K562 (cell line): ENCODE measurements around the gene EPHA2. TPM values are rescaled to one million over a fixed set of nuclear protein-coding genes. Genes with fewer than 3 reads are reported as not detected.

Experiments
- ARID1B ChIP-seq: fragments of 450-650 bp; IDR thresholded peaks from 2 replicates; pipeline ENCODE4 v1.6.1; 2016; ENCODE audit warnings: antibody characterized with exemption, mild to moderate bottlenecking, inconsistent platforms
- CAMTA2 ChIP-seq: fragments of 250-450 bp; sonication (Bioruptor Pico); conservative IDR thresholded peaks from 2 replicates; pipeline ENCODE4 v1.5.1; 2022
- DPF2 ChIP-seq: fragments of 450-650 bp; IDR thresholded peaks from 2 replicates; pipeline ENCODE4 v1.6.1; 2016
- FOXK2 ChIP-seq, 2 experiments: fragments of 450-650 bp; IDR thresholded peaks in 1 of 2; conservative IDR thresholded peaks in 1 of 2; 2 replicates each; pipeline ENCODE4 v1.6.1; 2016; ENCODE audit warnings: low read depth in 2 of 2, mild to moderate bottlenecking in 1 of 2
- FOXM1 ChIP-seq, 2 experiments: fragments of 450-650 bp in 1 of 2; sonication (generic) in 1 of 2; formaldehyde crosslinking in 1 of 2; IDR thresholded peaks; 2 replicates each; pipeline versions ENCODE4 v1.6.1 to v1.9.0; 2017 to 2022; ENCODE audit warnings: low read depth in 2 of 2, mild to moderate bottlenecking in 2 of 2, missing genetic modification reagents in 1 of 2, moderate library complexity in 1 of 2
- HDAC2 ChIP-seq: fragments of 450-650 bp; IDR thresholded peaks from 2 replicates; pipeline ENCODE4 v1.6.1; 2016; ENCODE audit warnings: mild to moderate bottlenecking
- JUN ChIP-seq, 2 experiments: sonication (generic) in 1 of 2; formaldehyde crosslinking in 1 of 2; IDR thresholded peaks; 2 replicates each; pipeline versions ENCODE4 v1.6.1 to v1.8.0; 2012 to 2022; ENCODE audit warnings: borderline replicate concordance in 2 of 2, mild to moderate bottlenecking in 2 of 2, improper control_type of control experiment in 1 of 2, low read depth in 1 of 2, low read length in 1 of 2, missing genetic modification reagents in 1 of 2
- KDM2B ChIP-seq: fragments of 250-450 bp; sonication (Bioruptor Pico); IDR thresholded peaks from 2 replicates; pipeline ENCODE4 v1.8.0; 2021; ENCODE audit warnings: mild to moderate bottlenecking, moderate library complexity
- LARP7 ChIP-seq: fragments of 450-650 bp; IDR thresholded peaks from 2 replicates; pipeline ENCODE4 v1.6.1; 2016
- MTA2 ChIP-seq: fragments of 450-650 bp; IDR thresholded peaks from 2 replicates; pipeline ENCODE4 v1.6.1; 2016; ENCODE audit warnings: low read depth
- PCBP2 ChIP-seq: fragments of 200-400 bp; formaldehyde crosslinking; IDR thresholded peaks from 2 replicates; pipeline ENCODE4 v1.6.1; 2018; ENCODE audit warnings: low read length, low read depth, mild to moderate bottlenecking, moderate library complexity; ENCODE audit not compliant: poor library complexity, severe bottlenecking
- PYGO2 ChIP-seq: fragments of 450-650 bp; IDR thresholded peaks from 2 replicates; pipeline ENCODE4 v1.6.1; 2016; ENCODE audit warnings: mild to moderate bottlenecking, missing genetic modification characterization, moderate library complexity, missing compliant biosample characterization
- RB1 ChIP-seq: fragments of 450-650 bp; IDR thresholded peaks from 2 replicates; pipeline ENCODE4 v1.6.1; 2017; ENCODE audit warnings: low read depth, mild to moderate bottlenecking
- SREBF1 ChIP-seq: fragments of 150-350 bp; IDR thresholded peaks from 2 replicates; pipeline ENCODE4 v1.6.1; 2014; ENCODE audit warnings: antibody characterized with exemption, low read depth, low read length, borderline replicate concordance
- SRSF9 ChIP-seq: fragments of 200-400 bp; formaldehyde crosslinking; IDR thresholded peaks from 2 replicates; pipeline ENCODE4 v1.6.1; 2017; ENCODE audit warnings: low read depth, low read length, borderline replicate concordance
- TBL1XR1 ChIP-seq, 2 experiments: IDR thresholded peaks; 2 replicates each; pipeline ENCODE4 v1.6.1; 2012; ENCODE audit warnings: improper control_type of control experiment in 2 of 2, low read length in 2 of 2, mild to moderate bottlenecking in 1 of 2
- TRIM24 ChIP-seq, 2 experiments: fragments of 450-650 bp; IDR thresholded peaks; 2 replicates each; pipeline ENCODE4 v1.6.1; 2016
- ZBTB1 ChIP-seq: sonication (generic); formaldehyde crosslinking; IDR thresholded peaks from 2 replicates; pipeline ENCODE4 v1.8.1; 2023; ENCODE audit warnings: missing genetic modification reagents, low read depth, mild to moderate bottlenecking, borderline replicate concordance
- ZFPM2 ChIP-seq: fragments of 250-450 bp; sonication (Bioruptor Pico); IDR thresholded peaks from 2 replicates; pipeline ENCODE4 v1.5.1; 2022; ENCODE audit warnings: mild to moderate bottlenecking
- ZKSCAN1 ChIP-seq: fragments of 150-350 bp; IDR thresholded peaks from 2 replicates; pipeline ENCODE4 v1.6.1; 2016; ENCODE audit warnings: low read depth, low read length
- ZNF12 ChIP-seq: sonication (generic); formaldehyde crosslinking; IDR thresholded peaks from 2 replicates; pipeline ENCODE4 v1.4.0; 2020; ENCODE audit warnings: mild to moderate bottlenecking, missing genetic modification reagents
- ZNF133 ChIP-seq: fragments of 250-450 bp; sonication (Bioruptor Pico); IDR thresholded peaks from 2 replicates; pipeline ENCODE4 v1.4.0; 2020; ENCODE audit warnings: mild to moderate bottlenecking
- ZNF24 ChIP-seq: fragments of 450-650 bp; IDR thresholded peaks from 2 replicates; pipeline ENCODE4 v1.6.1; 2016
- ZNF583 ChIP-seq: fragments of 250-450 bp; sonication (Bioruptor Pico); IDR thresholded peaks from 2 replicates; pipeline ENCODE4 v1.4.0; 2020
- polyA plus RNA-seq, 8 experiments: library from polyadenylated mRNA; depleted of rRNA in 4 of 8; stranded (reverse) in 5 of 8; unstranded in 3 of 8; fragments of >200 nt; fragmentation: Nextera tagmentation in 2 of 8; fragmentation: Illumina TruSeq in 1 of 8; extraction: Ambion mirVana in 2 of 8; extraction: Trizol in 1 of 8; gene quantifications; 2 replicates each; pipeline versions ENCODE4 v1.2.1 to v1.2.3, GENCODE V29; 2011 to 2014; ENCODE audit warnings: inconsistent platforms in 1 of 8, missing spikeins in 1 of 8
- total RNA-seq, 7 experiments: library from RNA; depleted of rRNA in 6 of 7; stranded (reverse); fragments of >200 nt in 6 of 7; fragmentation: Illumina TruSeq in 2 of 7; extraction: Trizol in 2 of 7; gene quantifications; 2 replicates each; pipeline versions ENCODE4 v1.2.1 to v1.2.3, GENCODE V29; 2011 to 2021; ENCODE audit warnings: low replicate concordance in 1 of 7
- TF ChIP-seq, protein P1 (sequence below): fragments of 200-800 bp; sonication (Bioruptor generic); IDR thresholded peaks from 2 replicates; pipeline ENCODE4 v1.6.1; 2016; ENCODE audit warnings: missing genetic modification characterization, missing compliant biosample characterization
- TF ChIP-seq, protein P2 (sequence below): sonication (generic); formaldehyde crosslinking; IDR thresholded peaks from 2 replicates; pipeline ENCODE4 v1.8.0; 2022; ENCODE audit warnings: mild to moderate bottlenecking, missing genetic modification reagents

EPHA2 gene
- total and polyA plus RNA-seq, 9 of the 15 experiments (the other 6 are each of a cell fraction or from before 2014, with no cell fraction given): 0.04 to 0.40 (median 0.07) TPM; not detected in 4

DNA sequence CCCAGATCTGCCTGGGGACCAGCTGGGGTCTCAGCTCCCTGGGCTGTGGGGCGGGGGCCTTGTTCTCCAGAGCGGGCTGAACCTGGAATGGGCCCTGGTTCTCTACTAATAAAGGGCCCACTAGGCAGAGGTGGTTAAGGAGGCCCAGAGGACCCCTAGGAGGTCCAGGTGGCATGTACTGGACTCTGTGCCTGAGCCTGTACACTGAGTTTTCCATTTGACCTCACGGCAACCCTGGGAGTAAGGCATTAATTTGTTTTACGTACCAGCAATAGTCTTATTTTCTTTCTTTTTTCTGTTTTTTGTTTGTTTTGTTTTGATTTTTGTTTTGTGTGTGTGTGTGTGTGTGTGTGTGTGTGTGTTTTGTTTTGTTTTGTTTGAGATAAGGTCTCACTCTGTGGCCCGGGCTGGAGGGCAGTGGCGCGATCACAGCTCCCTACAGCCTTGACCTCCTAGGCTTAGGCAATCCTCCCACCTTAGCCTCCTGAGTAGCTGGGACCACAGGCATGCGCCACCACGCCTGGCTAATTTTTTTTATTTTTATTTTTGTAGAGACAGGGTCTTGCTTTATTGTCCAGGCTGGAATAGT is 62.9 kb downstream of the EPHA2 start (continued):
- TF ChIP-seq, protein P1, sequence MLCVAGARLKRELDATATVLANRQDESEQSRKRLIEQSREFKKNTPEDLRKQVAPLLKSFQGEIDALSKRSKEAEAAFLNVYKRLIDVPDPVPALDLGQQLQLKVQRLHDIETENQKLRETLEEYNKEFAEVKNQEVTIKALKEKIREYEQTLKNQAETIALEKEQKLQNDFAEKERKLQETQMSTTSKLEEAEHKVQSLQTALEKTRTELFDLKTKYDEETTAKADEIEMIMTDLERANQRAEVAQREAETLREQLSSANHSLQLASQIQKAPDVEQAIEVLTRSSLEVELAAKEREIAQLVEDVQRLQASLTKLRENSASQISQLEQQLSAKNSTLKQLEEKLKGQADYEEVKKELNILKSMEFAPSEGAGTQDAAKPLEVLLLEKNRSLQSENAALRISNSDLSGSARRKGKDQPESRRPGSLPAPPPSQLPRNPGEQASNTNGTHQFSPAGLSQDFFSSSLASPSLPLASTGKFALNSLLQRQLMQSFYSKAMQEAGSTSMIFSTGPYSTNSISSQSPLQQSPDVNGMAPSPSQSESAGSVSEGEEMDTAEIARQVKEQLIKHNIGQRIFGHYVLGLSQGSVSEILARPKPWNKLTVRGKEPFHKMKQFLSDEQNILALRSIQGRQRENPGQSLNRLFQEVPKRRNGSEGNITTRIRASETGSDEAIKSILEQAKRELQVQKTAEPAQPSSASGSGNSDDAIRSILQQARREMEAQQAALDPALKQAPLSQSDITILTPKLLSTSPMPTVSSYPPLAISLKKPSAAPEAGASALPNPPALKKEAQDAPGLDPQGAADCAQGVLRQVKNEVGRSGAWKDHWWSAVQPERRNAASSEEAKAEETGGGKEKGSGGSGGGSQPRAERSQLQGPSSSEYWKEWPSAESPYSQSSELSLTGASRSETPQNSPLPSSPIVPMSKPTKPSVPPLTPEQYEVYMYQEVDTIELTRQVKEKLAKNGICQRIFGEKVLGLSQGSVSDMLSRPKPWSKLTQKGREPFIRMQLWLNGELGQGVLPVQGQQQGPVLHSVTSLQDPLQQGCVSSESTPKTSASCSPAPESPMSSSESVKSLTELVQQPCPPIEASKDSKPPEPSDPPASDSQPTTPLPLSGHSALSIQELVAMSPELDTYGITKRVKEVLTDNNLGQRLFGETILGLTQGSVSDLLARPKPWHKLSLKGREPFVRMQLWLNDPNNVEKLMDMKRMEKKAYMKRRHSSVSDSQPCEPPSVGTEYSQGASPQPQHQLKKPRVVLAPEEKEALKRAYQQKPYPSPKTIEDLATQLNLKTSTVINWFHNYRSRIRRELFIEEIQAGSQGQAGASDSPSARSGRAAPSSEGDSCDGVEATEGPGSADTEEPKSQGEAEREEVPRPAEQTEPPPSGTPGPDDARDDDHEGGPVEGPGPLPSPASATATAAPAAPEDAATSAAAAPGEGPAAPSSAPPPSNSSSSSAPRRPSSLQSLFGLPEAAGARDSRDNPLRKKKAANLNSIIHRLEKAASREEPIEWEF: no peak
- TF ChIP-seq, protein P2, sequence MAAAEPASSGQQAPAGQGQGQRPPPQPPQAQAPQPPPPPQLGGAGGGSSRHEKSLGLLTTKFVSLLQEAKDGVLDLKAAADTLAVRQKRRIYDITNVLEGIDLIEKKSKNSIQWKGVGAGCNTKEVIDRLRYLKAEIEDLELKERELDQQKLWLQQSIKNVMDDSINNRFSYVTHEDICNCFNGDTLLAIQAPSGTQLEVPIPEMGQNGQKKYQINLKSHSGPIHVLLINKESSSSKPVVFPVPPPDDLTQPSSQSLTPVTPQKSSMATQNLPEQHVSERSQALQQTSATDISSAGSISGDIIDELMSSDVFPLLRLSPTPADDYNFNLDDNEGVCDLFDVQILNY (CRISPR knock-in tag): no peak
- TF ChIP-seq TBL1XR1 (IDR thresholded peaks at IDR 0.05; ENCODE audit: low read length in 2 of 2) (no peak), HDAC2 (no peak), ZFPM2 (CRISPR knock-in tag) (no peak), ZKSCAN1 (no peak), PCBP2 (no peak), ZNF133 (CRISPR knock-in tag) (no peak), CAMTA2 (CRISPR knock-in tag) (no peak), JUN (IDR thresholded peaks at IDR 0.05; ENCODE audit: borderline replicate concordance, low read depth, low read length) (no peak), JUN (CRISPR knock-in tag; IDR thresholded peaks at IDR 0.05; ENCODE audit: borderline replicate concordance) (no peak), SREBF1 (no peak), RB1 (no peak), ZNF583 (CRISPR knock-in tag) (no peak), FOXK2 (conservative IDR thresholded peaks at IDR 0.05 in 1 of 2, IDR thresholded peaks at IDR 0.05 in 1 of 2; ENCODE audit: low read depth in 2 of 2) (peak in 1 of 2 experiments; percentile 52; a peak in 1 of 4 replicates), FOXM1 (IDR thresholded peaks at IDR 0.05; ENCODE audit: low read depth) (no peak), FOXM1 (CRISPR knock-in tag; IDR thresholded peaks at IDR 0.05; ENCODE audit: low read depth) (no peak), LARP7 (peak; percentile 80; the same call in 1 of the 2 replicates), ZNF12 (CRISPR knock-in tag) (no peak), MTA2 (0 out of 2 replicates have a peak, but pooled peaks have one; percentile 22), PYGO2 (tag) (no peak), DPF2 (peak; percentile 52), SRSF9 (no peak), ZNF24 (no peak), TRIM24 (IDR thresholded peaks at IDR 0.05) (0 out of 4 replicates have a peak, but pooled peaks of 1 of the 2 experiments have one; percentile 24), KDM2B (no peak), ZBTB1 (CRISPR knock-in tag) (no peak), ARID1B (peak; percentile 56)
